GM19455 (cell line): ENCODE data around the gene POC1A.
"Not testable (repeated sequence)": the region's sequence is repeated elsewhere in the genome, so short reads cannot be mapped to it uniquely, and the experiment has no call there.

Experiments
- ATAC-seq: cut with Tn5 transposase; IDR thresholded peaks from one replicate; pipeline ENCODE4 v1.9.1; 2021; ENCODE audit not compliant: unreplicated experiment

The POC1A gene

DNA sequence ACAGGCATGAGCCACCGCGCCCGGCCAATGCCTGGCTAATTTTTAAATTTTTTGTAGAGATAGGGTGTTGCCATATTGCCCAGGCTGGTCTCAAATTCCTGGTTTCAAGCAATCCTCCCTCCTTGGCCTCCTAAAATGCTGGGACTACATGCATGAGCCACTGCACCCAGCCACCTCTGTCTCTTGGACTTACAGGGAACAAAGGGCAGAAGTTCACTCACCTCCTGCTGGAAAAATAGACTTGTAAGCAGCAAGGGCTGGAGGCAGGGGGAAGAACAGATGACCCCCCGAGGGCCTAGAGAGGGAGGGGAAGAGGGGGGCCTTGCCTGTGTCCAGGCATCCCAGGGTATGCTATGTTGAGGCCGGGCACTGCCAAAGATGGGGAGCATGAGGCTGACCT, 120.0 kb downstream of the POC1A start:
- ATAC-seq: no peak

DNA sequence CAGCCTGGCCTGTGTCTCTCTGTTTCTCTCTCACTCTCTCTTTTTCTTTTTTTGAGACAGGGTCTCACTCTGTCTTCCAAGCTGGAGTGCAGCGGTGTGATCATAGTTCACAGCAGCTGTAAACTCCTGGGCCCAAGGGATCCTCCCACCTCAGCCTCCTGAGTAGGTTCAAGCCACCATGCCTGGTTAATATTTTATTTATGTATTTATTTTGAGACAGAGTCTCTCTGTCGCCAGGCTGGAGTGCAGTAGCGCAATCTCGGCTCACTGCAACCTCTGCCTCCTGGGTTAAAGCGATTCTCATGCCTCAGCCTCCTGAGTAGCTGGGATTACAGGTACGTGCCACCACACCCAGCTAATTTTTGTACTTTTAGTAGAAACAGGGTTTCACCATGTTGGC, 120.5 kb downstream of the POC1A start:
- not testable (repeated sequence) for ATAC-seq

DNA sequence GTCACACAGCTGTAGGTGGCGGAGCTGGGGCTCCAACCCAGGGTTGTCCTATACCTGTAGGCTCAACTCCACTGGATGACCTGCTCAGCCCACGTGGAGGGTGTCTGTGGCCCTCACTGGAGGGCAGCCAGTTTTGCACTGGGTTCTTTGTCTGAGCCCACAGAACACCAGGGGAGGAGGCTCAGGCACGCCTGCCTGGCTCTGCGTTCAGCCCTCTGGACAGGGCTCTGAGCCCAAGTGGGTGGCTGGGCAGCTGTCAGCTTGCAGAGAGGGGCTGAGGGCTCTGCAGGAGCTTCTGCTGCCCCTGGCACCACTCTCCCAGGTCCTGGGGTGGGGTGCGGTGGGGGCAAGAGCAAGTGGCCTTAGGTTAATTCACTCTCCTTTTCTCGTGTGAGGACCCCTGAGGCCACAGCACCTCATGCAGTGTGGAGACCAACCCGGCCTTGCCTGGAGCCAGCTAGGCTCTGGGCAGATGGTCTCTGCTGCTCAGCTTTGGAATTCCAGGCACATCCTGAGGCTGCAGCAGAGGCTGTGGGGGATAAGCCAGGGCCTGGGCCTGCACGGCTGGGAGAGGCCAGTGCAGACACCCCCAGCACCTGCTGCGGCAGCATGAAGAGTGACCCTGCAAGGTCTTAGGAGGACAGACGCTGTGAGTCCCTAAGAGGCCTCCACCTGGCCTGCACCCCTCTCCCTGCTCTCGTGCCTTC, 121.4 kb downstream of the POC1A start:
- ATAC-seq: no peak

DNA sequence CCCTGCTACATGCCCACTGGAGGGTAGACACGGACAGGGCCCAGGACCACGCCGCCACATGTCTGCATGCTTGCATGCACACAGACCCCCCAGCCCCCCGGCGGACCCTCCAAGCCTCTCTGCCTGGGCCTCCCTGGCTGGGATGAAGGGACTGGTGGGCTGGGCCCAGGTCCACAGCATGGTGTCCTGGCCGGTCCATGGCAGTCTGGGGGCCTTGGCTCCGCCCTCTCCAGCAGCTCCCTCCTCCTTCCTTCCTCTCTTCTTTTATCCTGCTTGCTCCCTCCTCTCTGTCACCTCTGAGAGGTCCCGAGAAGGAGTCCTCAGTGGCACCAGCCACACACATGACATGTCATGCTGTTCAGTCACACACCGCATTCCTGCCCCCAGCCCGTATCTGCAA, 122.3 kb downstream of the POC1A start:
- ATAC-seq: no peak

DNA sequence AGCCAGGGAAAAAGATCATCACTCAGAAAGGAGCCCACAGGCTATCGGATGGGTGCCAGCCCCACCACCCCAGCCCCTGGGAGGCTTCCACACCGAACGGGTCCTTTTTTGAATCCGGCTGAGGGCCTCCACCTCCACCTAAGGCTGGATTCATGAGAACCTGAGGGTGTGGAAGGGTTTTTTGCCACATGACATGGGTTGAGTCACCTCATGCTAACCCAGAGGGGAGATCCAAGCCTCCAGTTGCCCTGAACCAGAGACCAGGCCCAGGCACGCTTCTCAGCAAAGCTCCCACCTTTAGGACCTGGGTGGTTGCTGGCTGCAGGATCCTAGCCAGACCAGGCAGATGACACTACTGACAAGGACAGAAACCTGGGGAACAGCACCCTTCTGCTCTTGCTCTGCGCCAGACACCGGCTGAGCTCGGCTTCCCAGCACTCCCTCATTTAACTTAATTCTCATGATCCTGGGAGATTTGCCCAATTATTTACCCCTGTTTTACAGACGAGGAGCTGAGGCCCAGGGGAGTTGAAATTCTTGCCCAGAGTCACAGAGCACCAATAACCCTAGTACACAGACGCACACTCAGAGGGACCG, 123.4 kb downstream of the POC1A start:
- no peak for ATAC-seq

DNA sequence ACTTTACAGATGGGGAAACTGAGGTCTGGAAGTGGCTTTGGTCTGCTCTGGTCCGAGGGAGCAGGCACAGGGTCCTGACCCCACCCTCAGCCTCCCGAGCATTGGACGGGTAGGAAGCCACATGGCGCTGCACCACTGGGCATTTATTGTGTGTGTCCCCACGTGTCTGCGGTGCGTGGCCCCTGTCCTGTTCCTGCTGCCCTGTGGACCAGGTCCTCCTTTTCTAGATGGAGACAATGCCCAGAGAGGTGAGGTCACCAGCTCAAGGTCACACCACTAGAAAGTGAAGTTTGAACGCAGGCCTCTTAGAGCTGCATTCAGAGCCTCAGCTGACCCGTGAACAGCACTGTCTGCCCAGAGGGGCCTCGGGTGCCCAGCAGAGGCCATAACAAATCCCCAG, 124.7 kb downstream of the POC1A start:
- no peak for ATAC-seq

DNA sequence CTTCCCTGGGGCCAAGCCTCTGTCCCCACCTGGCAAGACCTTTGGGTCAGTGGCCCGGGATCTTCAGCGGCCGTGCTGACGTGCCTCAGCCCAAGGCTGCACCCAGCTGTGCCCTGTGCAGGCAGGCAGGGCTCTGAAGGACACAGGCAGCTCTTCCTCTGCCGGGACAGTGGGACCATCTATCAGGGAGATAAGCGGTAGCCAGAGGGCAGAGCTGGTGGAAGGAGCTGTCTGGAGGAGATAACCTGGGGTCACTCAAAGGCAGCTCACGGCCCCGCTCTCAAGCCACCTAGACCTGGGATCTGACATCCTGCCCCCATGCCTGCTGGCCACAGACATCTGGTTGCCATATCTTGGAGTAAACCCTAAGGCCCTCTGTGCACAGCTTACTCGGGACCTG, 125.2 kb downstream of the POC1A start:
- no peak for ATAC-seq

DNA sequence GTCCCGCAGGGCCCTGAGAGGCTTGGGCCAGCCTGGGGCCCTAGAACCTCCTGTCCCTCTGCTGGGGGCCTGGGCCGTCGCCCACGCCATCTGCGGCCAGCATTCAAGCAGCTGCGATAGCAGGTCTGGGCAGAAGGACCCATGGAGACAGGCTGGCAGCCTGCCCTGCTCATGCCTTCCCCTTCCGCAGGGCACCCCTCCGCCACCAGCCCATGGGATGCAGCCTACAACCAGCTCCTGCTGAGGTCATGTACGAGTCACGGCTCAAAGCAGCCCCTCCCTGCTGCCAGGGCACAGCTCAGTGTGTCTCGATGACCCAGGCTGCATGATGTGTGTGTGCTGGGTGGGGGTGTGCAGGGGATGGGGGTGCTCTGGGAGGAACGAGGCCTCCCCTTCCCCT, 125.7 kb downstream of the POC1A start:
- ATAC-seq: no peak

DNA sequence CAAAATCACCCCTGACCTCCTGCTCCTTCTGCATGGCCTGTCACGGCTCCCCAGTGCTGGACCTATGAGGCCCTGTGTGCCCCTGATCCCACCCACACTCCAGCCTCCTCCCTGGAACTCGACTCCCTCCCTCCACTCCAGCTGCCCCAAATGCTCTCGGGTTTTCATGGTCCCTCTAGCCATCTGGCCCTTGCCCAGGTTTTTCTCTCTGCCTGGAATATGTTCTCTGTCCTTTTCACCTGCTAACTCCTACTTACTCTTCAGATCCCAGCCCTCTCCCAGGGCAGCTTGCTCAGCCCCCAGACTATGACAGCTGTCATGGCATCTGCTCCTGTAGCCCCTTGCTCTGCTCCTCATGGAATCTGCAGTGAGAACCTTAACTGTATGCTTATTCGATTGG, 128.2 kb downstream of the POC1A start:
- no peak for ATAC-seq

DNA sequence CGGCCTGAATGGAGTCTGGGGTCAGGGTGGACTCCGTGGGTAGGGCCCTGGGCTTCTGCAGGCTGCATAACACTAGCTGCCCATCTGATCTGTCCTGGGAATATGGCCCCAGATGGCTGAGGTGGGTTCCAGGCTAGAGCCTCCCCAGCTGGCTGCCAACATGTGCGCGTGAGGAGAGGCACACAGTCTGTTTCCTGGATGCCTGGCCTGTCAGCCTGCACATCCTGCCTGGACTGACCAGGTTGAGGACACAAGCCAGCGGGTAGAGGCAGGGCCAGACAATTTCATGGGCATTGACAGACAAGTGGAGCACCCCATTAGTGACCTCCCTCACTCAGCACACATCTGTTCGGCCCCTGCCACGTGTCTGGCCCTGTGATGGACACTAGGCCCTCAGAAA, 128.8 kb downstream of the POC1A start:
- ATAC-seq: no peak
